Parathyroid adenoma (tissue), 2 donors: ENCODE results near the gene SELL.

ENCODE experiments used
- H2AFZ ChIP-seq: fragments of 300-600 bp; sonication (generic); one replicate; pipeline ENCODE4 v1.7.0; 2017; ENCODE audit warnings: antibody characterized with exemption, mild to moderate bottlenecking
- H3K27ac ChIP-seq: fragments of 300-600 bp; sonication (generic); one replicate; pipeline ENCODE4 v1.7.0; 2017
- H3K27me3 ChIP-seq: fragments of 300-600 bp; sonication (generic); one replicate; pipeline ENCODE4 v1.7.0; 2017; ENCODE audit warnings: low read length; ENCODE audit not compliant: control insufficient read depth, insufficient read depth
- H3K36me3 ChIP-seq: fragments of 300-600 bp; sonication (generic); one replicate; pipeline ENCODE4 v1.7.0; 2017; ENCODE audit warnings: low read length; ENCODE audit not compliant: control insufficient read depth, insufficient read depth
- H3K4me1 ChIP-seq: fragments of 300-600 bp; sonication (generic); one replicate; pipeline ENCODE4 v1.7.0; 2017; ENCODE audit warnings: control low read depth
- H3K4me2 ChIP-seq: fragments of 300-600 bp; sonication (generic); one replicate; pipeline ENCODE4 v1.7.0; 2017; ENCODE audit warnings: low read length
- H3K4me3 ChIP-seq: fragments of 300-600 bp; sonication (generic); one replicate; pipeline ENCODE4 v1.7.0; 2017; ENCODE audit warnings: low read depth, low read length
- H3K79me2 ChIP-seq: fragments of 300-600 bp; sonication (generic); one replicate; pipeline ENCODE4 v1.7.0; 2017; ENCODE audit warnings: control low read depth
- H3K9ac ChIP-seq: fragments of 300-600 bp; sonication (generic); one replicate; pipeline ENCODE4 v1.7.0; 2017; ENCODE audit warnings: mild to moderate bottlenecking
- H3K9me3 ChIP-seq: fragments of 300-600 bp; sonication (generic); one replicate; pipeline ENCODE4 v1.7.0; 2017; ENCODE audit warnings: low read length; ENCODE audit not compliant: control insufficient read depth
- CTCF ChIP-seq: fragments of 300-600 bp; sonication (generic); IDR thresholded peaks from one replicate; pipeline ENCODE4 v1.7.0; 2017; ENCODE audit warnings: antibody characterized with exemption, mild to moderate bottlenecking
- donor health status: primary hyperparathyroidism.

SELL gene

DNA sequence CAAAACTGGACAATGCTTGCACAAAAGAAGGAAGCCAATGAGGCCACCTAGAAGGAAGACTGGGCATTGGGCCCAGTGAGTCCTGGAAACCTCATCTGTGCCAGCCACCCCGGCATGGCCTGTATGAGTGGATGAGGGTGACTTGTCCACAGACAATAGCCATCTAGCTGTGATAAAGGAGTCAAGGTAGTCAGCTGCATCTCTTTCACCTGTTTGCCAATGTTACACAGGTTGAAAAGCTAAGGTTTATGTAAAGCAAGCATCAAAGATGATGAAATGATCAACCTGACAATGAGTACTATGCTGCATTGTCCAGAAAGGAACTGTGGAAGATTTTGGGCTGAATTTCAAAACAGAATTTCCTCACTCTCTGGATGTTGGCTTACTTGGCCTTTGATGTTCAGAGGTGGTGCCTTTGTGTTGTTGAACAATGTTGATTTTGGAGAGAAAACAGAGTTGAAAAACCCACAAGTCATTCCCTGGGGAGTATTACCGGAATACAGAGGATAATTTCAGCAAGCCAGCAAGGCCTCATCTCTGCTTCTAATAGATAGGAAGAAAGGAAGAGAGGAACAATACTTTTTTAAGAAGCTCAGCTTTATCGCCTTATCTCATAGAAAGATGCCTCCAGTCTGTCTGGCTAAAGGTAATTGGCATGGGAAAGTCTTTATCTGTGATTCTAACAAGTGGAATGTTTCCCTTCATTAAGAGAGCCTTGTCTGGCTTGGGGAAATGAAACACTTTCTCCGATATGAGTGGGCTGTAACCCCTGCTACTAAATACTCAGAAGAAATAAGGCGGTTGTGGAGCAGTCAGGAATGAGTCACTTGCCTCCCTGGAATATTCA is 33.8 kb upstream of the SELL start:
- no peaks in the 10 kb centered on the region for H3K27me3 ChIP-seq
- H2AFZ ChIP-seq, result peak overlapping the region; percentile 35
- H3K9ac ChIP-seq, result no peak overlapping the region
- H3K79me2 ChIP-seq, result no peaks in the 10 kb centered on the region
- no peaks in the 10 kb centered on the region for H3K9me3 ChIP-seq
- no peaks in the 10 kb centered on the region for H3K36me3 ChIP-seq
- no peak overlapping the region for H3K4me2 ChIP-seq
- peaks cover 23% of the 10 kb centered on the region for H3K4me1 ChIP-seq
- no peak for TF ChIP-seq CTCF
- H3K4me3 ChIP-seq, result no peak overlapping the region
- H3K27ac ChIP-seq, result peak overlapping the region; percentile 67

- no peak for TF ChIP-seq CTCF
- H3K79me2 ChIP-seq, result no peaks in the 10 kb centered on the region
- peak overlapping the region; percentile 78 for H3K27ac ChIP-seq
- H3K4me1 ChIP-seq, result peaks cover 18% of the 10 kb centered on the region
- peak overlapping the region; percentile 63 for H3K4me2 ChIP-seq
- peak overlapping the region; percentile 43 for H3K4me3 ChIP-seq
- H3K9me3 ChIP-seq, result no peaks in the 10 kb centered on the region
- H3K27me3 ChIP-seq, result no peaks in the 10 kb centered on the region
- no peaks in the 10 kb centered on the region for H3K36me3 ChIP-seq
- no peak overlapping the region for H3K9ac ChIP-seq
- H2AFZ ChIP-seq, result peak overlapping the region; percentile 36
Observed at GRCh38 chr1:169741666-169742394, 30.4 kb upstream of the SELL start.

DNA sequence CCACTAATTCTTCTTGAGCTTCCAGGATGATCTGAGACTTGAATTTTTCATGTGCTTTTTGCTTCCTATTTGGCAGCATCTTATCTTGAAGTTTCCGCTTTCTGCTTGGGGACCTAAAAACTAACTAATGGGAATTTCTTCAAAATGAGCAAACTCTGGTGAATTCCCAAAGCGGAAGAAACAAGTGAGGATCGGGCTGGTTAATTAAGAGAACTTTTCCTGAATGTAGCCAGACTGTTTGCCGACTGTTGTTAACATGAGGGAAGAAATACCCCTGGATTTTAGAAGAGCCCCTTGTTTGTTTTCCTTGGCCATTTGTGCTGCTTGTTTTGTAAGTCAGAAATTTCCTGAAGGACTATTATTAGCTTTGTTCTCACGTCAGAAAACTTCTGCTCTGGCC is 28.6 kb upstream of the SELL start:
- Histone ChIP-seq H3K9me3 (no peaks in the 10 kb centered on the region), H3K4me3 (no peak overlapping the region), H3K36me3 (no peaks in the 10 kb centered on the region), H3K4me1 (peaks cover 18% of the 10 kb centered on the region), H3K79me2 (no peaks in the 10 kb centered on the region), H3K27ac (peak overlapping the region; percentile 78), H3K27me3 (no peaks in the 10 kb centered on the region), H3K9ac (no peak overlapping the region), H3K4me2 (no peak overlapping the region), H2AFZ (peak overlapping the region; percentile 13)
- no peak for TF ChIP-seq CTCF

- Histone ChIP-seq H3K4me2 (no peak within 1 kb of the TSS), H3K9ac (no peak within 1 kb of the TSS), H3K4me3 (no peak within 1 kb of the TSS), H3K27ac (peak within 1 kb of the TSS; percentile 19), H3K4me1 (peaks cover 18% of the 10 kb centered on the region), H3K36me3 (no peaks in the 10 kb centered on the region), H2AFZ (no peak within 1 kb of the TSS), H3K27me3 (no peaks in the 10 kb centered on the region), H3K9me3 (no peaks in the 10 kb centered on the region), H3K79me2 (no peaks in the 10 kb centered on the region)
- TF ChIP-seq CTCF, result no peak
Observed at GRCh38 chr1:169733924-169734323, 22.5 kb upstream of the SELL start, which contains the start of gene SELE. Gene SELE (minus strand): TSS chr1:169734079. CDS start chr1:169733612, 467 bp downstream.
